Neural progenitor cell (in vitro differentiated cells): ENCODE results near the gene BLTP3B. TPM values are rescaled to one million over a fixed set of nuclear protein-coding genes. Genes with fewer than 3 reads are reported as not detected.

ENCODE experiments used
- DNase-seq: peaks from one replicate; pipeline ENCODE4 v3.0.0-alpha.2; 2016; ENCODE audit warnings: low spot score
- H2AFZ ChIP-seq: fragments of 200-600 bp; sonication (generic); replicated peaks from 2 replicates; pipeline ENCODE4 v1.6.1; 2016; ENCODE audit warnings: antibody characterized with exemption
- H3F3A ChIP-seq: fragments of 200-600 bp; sonication (generic); 2 replicates; pipeline ENCODE4 v1.6.1; 2016; ENCODE audit warnings: antibody characterized with exemption, low read depth
- H3K27ac ChIP-seq: fragments of 200-600 bp; sonication (generic); 2 replicates; pipeline ENCODE4 v1.5.1; 2016; ENCODE audit warnings: mild to moderate bottlenecking
- H3K27me3 ChIP-seq: fragments of 200-600 bp; sonication (generic); 2 replicates; pipeline ENCODE4 v1.6.1; 2016; ENCODE audit warnings: mild to moderate bottlenecking, moderate library complexity
- H3K36me3 ChIP-seq: fragments of 200-600 bp; sonication (generic); 2 replicates; pipeline ENCODE4 v1.5.1; 2016
- H3K4me1 ChIP-seq: fragments of 200-600 bp; sonication (generic); 2 replicates; pipeline ENCODE4 v1.6.1; 2016; ENCODE audit warnings: mixed run types
- H3K4me2 ChIP-seq: fragments of 200-600 bp; sonication (generic); 2 replicates; pipeline ENCODE4 v1.6.1; 2016
- H3K4me3 ChIP-seq: fragments of 200-600 bp; sonication (generic); 2 replicates; pipeline ENCODE4 v1.5.1; 2016
- H3K79me2 ChIP-seq: fragments of 200-600 bp; sonication (generic); 2 replicates; pipeline ENCODE4 v1.6.1; 2016; ENCODE audit warnings: low read depth
- H3K9ac ChIP-seq: fragments of 200-600 bp; sonication (generic); 2 replicates; pipeline ENCODE4 v1.6.1; 2016
- H3K9me3 ChIP-seq: fragments of 200-600 bp; sonication (generic); 2 replicates; pipeline ENCODE4 v1.5.1; 2016; ENCODE audit warnings: low read depth
- H4K20me1 ChIP-seq: fragments of 200-600 bp; sonication (generic); 2 replicates; pipeline ENCODE4 v1.6.1; 2016; ENCODE audit warnings: low read depth
- H3K27ac Mint-ChIP-seq: 3 replicates; pipeline ENCODE4 v1.8.0; 2021; ENCODE audit warnings: mixed read lengths
- H3K27me3 Mint-ChIP-seq: 2 replicates; pipeline ENCODE4 v1.8.0; 2022; ENCODE audit warnings: low read depth, mild to moderate bottlenecking, inconsistent platforms, moderate library complexity, mixed read lengths; ENCODE audit not compliant: insufficient read depth
- H3K36me3 Mint-ChIP-seq: 3 replicates; pipeline ENCODE4 v1.8.0; 2021; ENCODE audit warnings: mixed read lengths
- H3K4me1 Mint-ChIP-seq: 3 replicates; pipeline ENCODE4 v1.8.0; 2021; ENCODE audit warnings: mixed read lengths
- H3K4me3 Mint-ChIP-seq: 3 replicates; pipeline ENCODE4 v1.8.0; 2021; ENCODE audit warnings: mild to moderate bottlenecking, moderate library complexity, mixed read lengths
- H3K9me3 Mint-ChIP-seq: 3 replicates; pipeline ENCODE4 v1.8.0; 2020; ENCODE audit warnings: mixed read lengths
- EZH2 ChIP-seq: fragments of 200-600 bp; sonication (generic); IDR thresholded peaks from 2 replicates; pipeline ENCODE4 v1.6.1; 2017; ENCODE audit warnings: antibody characterized with exemption, mild to moderate bottlenecking, moderate library complexity
- EZH2phosphoT487 ChIP-seq: fragments of 200-600 bp; sonication (generic); IDR thresholded peaks from 2 replicates; pipeline ENCODE4 v1.6.1; 2017; ENCODE audit warnings: antibody characterized with exemption
- total RNA-seq: library from RNA; depleted of rRNA; stranded (reverse); fragments of >200 nt; gene quantifications from 2 replicates; pipeline ENCODE4 v1.2.3, GENCODE V29; 2015; ENCODE audit warnings: low replicate concordance
- TF ChIP-seq, protein P1 (sequence below): fragments of 200-600 bp; sonication (generic); IDR thresholded peaks from 2 replicates; pipeline ENCODE4 v1.5.1; 2017; ENCODE audit warnings: antibody characterized with exemption, mild to moderate bottlenecking

The BLTP3B gene
- total RNA-seq, 1 donor from 2014 or later: 16.7 TPM

DNA sequence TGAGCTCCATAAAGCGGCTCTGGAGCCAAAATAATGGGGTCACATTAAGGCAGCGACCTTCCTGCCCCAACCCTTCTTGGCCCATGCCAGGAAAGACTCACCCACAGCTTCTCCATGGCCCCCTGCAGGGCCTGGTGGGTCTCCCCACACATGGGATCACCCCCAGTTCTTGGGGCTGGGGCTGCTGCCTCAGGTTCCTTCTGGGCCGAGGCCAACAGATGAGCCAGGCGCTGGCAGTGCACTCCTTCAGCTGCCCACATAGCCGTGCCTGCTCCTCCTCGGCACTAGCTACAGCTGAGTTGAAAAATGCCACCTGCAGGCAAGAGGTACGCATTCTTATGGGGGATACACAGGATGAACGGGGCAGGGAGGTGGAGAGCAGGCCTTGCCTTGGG is 14.8 kb upstream of the BLTP3B start:
- Mint-ChIP-seq H3K9me3 (no peaks in the 10 kb centered on the region), H3K27ac (no peak overlapping the region), H3K4me3 (no peak overlapping the region), H3K4me1 (no peaks in the 10 kb centered on the region), H3K36me3 (no peaks in the 10 kb centered on the region), H3K27me3 (no peaks in the 10 kb centered on the region)
- Histone ChIP-seq H2AFZ (no peak overlapping the region), H3K27me3 (no peaks in the 10 kb centered on the region), H3K4me3 (no peak overlapping the region), H3K36me3 (no peaks in the 10 kb centered on the region), H3K4me1 (no peaks in the 10 kb centered on the region), H4K20me1 (no peaks in the 10 kb centered on the region), H3K4me2 (no peak overlapping the region), H3K27ac (no peak overlapping the region), H3K9me3 (no peaks in the 10 kb centered on the region), H3K79me2 (no peaks in the 10 kb centered on the region), H3F3A (no peaks in the 10 kb centered on the region), H3K9ac (no peak overlapping the region)
- DNase-seq: no peak
- no peak for TF ChIP-seq EZH2

DNA sequence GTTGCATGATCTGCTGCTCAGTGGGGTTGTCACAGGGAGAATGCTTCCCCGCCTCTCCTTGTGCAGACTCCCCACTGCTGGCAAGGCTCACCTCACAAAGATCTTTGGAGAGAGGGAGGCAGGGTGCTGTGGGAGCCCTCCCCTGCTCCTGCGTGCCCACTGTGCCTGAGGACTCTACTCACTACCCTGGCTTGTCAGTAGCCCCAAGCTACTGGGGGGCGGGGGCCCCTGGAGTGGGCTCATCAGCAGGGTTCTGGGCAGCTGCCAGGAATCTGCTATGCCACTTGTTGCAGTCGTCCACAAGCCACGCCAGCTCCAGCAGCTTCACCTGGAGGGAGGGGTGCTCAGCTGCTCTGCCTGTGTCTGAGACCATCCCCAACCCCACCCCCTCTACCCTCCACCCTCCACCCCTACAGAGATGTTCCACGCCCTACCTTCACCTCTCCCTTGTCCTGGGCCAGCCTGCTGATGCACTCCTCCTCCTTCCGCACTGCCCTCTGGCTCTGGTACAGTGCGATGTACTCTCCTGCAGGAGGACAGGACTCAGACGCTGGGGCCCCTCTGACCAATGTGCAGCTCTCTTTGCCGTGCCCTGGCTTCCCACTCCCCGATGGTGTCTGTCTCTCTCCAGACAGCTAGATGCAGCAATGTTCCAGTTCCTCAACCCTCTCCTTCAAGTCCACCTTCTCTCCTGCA is 14.2 kb upstream of the BLTP3B start:
- H3F3A ChIP-seq: no peaks in the 10 kb centered on the region
- Mint-ChIP-seq H3K4me1 (no peaks in the 10 kb centered on the region), H3K27ac (no peak overlapping the region), H3K36me3 (no peaks in the 10 kb centered on the region), H3K4me3 (no peak overlapping the region), H3K27me3 (no peaks in the 10 kb centered on the region), H3K9me3 (no peaks in the 10 kb centered on the region)
- H3K79me2 ChIP-seq: no peaks in the 10 kb centered on the region
- no peaks in the 10 kb centered on the region for H4K20me1 ChIP-seq
- no peaks in the 10 kb centered on the region for H3K4me1 ChIP-seq
- DNase-seq: no peak
- no peaks in the 10 kb centered on the region for H3K27me3 ChIP-seq
- no peak overlapping the region for H3K27ac ChIP-seq
- no peaks in the 10 kb centered on the region for H3K9me3 ChIP-seq
- H2AFZ ChIP-seq: no peak overlapping the region
- no peak overlapping the region for H3K4me3 ChIP-seq
- no peak overlapping the region for H3K9ac ChIP-seq
- H3K4me2 ChIP-seq: no peak overlapping the region
- no peaks in the 10 kb centered on the region for H3K36me3 ChIP-seq
- TF ChIP-seq EZH2phosphoT487: no peak
- TF ChIP-seq EZH2: no peak
- TF ChIP-seq, protein P1, sequence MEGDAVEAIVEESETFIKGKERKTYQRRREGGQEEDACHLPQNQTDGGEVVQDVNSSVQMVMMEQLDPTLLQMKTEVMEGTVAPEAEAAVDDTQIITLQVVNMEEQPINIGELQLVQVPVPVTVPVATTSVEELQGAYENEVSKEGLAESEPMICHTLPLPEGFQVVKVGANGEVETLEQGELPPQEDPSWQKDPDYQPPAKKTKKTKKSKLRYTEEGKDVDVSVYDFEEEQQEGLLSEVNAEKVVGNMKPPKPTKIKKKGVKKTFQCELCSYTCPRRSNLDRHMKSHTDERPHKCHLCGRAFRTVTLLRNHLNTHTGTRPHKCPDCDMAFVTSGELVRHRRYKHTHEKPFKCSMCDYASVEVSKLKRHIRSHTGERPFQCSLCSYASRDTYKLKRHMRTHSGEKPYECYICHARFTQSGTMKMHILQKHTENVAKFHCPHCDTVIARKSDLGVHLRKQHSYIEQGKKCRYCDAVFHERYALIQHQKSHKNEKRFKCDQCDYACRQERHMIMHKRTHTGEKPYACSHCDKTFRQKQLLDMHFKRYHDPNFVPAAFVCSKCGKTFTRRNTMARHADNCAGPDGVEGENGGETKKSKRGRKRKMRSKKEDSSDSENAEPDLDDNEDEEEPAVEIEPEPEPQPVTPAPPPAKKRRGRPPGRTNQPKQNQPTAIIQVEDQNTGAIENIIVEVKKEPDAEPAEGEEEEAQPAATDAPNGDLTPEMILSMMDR: no peak

DNA sequence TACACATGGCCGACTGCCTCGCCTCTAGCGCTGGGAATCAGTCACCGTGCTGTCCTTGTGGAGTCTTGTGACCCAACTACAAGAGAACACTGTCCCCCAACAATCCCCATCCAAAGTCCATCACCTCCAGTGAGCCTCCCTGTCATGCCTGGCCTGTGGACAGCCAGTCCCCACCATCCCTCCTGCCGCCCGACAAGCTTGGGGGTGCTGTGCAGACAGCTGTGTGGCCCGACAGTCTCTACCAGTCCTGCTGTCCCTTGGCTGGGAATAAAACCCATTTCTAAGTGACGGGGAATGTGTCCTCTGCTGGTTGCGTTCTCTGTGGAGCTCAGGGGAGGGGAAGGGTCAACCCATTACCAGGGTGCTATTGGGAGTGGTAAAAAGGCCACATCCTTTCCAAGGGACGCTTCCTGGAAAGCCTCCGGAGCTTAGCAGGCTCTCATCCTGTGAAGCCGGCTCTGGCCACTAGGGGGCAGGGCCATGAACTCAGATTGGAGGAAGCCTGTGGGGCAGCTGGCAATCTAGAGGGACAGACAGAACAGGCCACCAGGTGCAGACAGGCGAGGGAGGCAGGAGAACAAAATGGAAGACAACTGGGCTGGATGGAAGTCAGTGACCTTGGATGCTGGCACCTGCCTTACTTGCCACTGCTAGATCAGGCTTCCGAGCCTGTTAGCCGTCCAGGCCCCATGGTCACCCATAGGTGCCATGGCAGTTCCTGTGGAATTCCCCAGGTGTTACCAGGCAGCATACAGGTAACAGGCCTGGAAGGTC is 12.0 kb upstream of the BLTP3B start:
- Mint-ChIP-seq H3K9me3 (no peaks in the 10 kb centered on the region), H3K36me3 (no peaks in the 10 kb centered on the region), H3K27me3 (no peaks in the 10 kb centered on the region), H3K4me3 (no peak overlapping the region), H3K4me1 (no peaks in the 10 kb centered on the region), H3K27ac (peak overlapping the region; percentile 79)
- Histone ChIP-seq H3K27ac (no peak overlapping the region), H3K36me3 (no peaks in the 10 kb centered on the region), H4K20me1 (no peaks in the 10 kb centered on the region), H2AFZ (peak overlapping the region; percentile 60), H3K9ac (no peak overlapping the region), H3K4me2 (no peak overlapping the region), H3K4me3 (no peak overlapping the region), H3K4me1 (no peaks in the 10 kb centered on the region), H3F3A (no peaks in the 10 kb centered on the region), H3K79me2 (no peaks in the 10 kb centered on the region), H3K9me3 (no peaks in the 10 kb centered on the region), H3K27me3 (no peaks in the 10 kb centered on the region)
- DNase-seq: peak; percentile 82
- no peak for TF ChIP-seq EZH2phosphoT487
- TF ChIP-seq, protein P1: peak; percentile 91

DNA sequence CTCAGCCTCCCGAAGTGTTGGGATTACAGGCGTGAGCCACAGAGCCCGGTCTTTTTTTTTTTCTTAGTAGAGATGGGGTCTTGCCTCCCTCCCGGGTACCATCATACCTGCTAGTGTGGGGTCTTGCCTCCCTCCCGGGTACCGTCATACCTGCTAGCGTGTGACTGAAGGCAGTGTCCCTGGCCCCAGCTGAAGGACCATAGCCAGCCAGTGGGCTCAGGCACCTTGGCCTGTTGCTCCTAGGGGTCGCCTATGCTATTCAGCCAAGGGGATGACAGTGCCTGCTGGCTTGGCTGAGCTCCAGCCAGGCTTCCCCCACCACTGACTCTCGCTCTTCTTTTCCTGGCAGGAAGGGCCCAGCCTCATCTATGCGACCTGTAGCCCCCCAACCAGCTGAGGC is 10.5 kb upstream of the BLTP3B start:
- H3K4me1 Mint-ChIP-seq: no peaks in the 10 kb centered on the region
- H3K27me3 ChIP-seq: no peaks in the 10 kb centered on the region
- H3K9ac ChIP-seq: no peak overlapping the region

More for the DNA sequence above, 10.5 kb upstream of the BLTP3B start:
- H3K4me3 Mint-ChIP-seq: no peak overlapping the region
- TF ChIP-seq, protein P1: no peak
- TF ChIP-seq EZH2phosphoT487: no peak
- no peak for TF ChIP-seq EZH2
- Histone ChIP-seq H3K79me2 (no peaks in the 10 kb centered on the region), H3K4me2 (no peak overlapping the region), H3K36me3 (no peaks in the 10 kb centered on the region), H3F3A (no peaks in the 10 kb centered on the region), H3K4me3 (no peak overlapping the region), H3K9me3 (no peaks in the 10 kb centered on the region), H3K4me1 (no peaks in the 10 kb centered on the region), H2AFZ (no peak overlapping the region), H3K27ac (no peak overlapping the region), H4K20me1 (no peaks in the 10 kb centered on the region)
- no peak overlapping the region for H3K27ac Mint-ChIP-seq
- peaks cover 1% of the 10 kb centered on the region for H3K36me3 Mint-ChIP-seq
- no peaks in the 10 kb centered on the region for H3K27me3 Mint-ChIP-seq
- DNase-seq: no peak
- H3K9me3 Mint-ChIP-seq: peaks cover 2% of the 10 kb centered on the region
